ENCODE results near the gene KLHL17. TPM values are rescaled to one million over a fixed set of nuclear protein-coding genes. Genes with fewer than 3 reads are reported as not detected.
A peak's percentile ranks its signal among the peaks of the same experiment; 100 is the strongest.

KLHL17 gene
- total RNA-seq, 6 experiments from 2014 or later, result 12.2 to 17.5 (median 13.2) TPM

- no peak for DNase-seq
- peaks cover 32% of the 10 kb centered on the region for H3K36me3 Mint-ChIP-seq (ENCODE audit: low read depth)
- no peak for TF ChIP-seq CTCF (IDR thresholded peaks at IDR 0.05)
- H3K4me3 Mint-ChIP-seq, result no peak overlapping the region
- no peaks in the 10 kb centered on the region for H3K9me3 Mint-ChIP-seq
- H3K4me1 Mint-ChIP-seq (ENCODE audit: low read depth), result peaks cover under 1% of the 10 kb centered on the region; the same call in 1 of the 2 replicates
- peaks cover 4% of the 10 kb centered on the region for H3K27me3 Mint-ChIP-seq (ENCODE audit: insufficient read depth)
- no peak overlapping the region for H3K27ac Mint-ChIP-seq
Observed at GRCh38 chr1:950881-951280, 9.5 kb upstream of the KLHL17 start.

GRCh38 chr1:951364-951763 lies 9.0 kb upstream of the KLHL17 start:
- peaks cover 2% of the 10 kb centered on the region; the same call in 1 of the 2 replicates for H3K27me3 Mint-ChIP-seq (ENCODE audit: insufficient read depth)
- TF ChIP-seq CTCF (IDR thresholded peaks at IDR 0.05), result peak; percentile 65
- peak; percentile 16 for DNase-seq
- H3K36me3 Mint-ChIP-seq (ENCODE audit: low read depth), result peaks cover 32% of the 10 kb centered on the region
- no peak overlapping the region for H3K4me3 Mint-ChIP-seq
- H3K9me3 Mint-ChIP-seq, result no peaks in the 10 kb centered on the region
- no peaks in the 10 kb centered on the region for H3K4me1 Mint-ChIP-seq (ENCODE audit: low read depth)
- no peak overlapping the region for H3K27ac Mint-ChIP-seq

DNA sequence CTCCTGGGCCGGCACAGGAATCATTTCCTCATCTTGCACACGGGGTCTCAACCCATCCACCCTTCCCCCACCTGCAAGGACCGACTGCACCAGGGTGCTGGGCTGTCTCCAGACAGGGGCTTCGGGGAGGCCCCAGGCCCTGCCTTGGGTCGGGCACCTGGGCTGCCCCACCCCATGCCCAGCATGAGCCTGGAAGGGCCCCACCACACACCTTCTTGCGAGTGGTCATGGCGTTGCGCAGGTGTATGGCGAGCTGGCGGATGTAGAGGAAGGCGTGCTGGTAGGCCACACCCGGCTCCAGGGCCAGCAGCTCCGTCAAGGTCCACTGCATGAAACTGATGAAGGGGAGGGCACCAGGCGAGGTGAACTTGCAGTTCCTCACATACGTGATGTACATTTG lies 8.2 kb upstream of the KLHL17 start:
- DNase-seq, result no peak
- Mint-ChIP-seq H3K4me3 (no peak overlapping the region), H3K27ac (no peak overlapping the region), H3K27me3 (ENCODE audit: insufficient read depth) (peaks cover 2% of the 10 kb centered on the region; the same call in 1 of the 2 replicates), H3K36me3 (ENCODE audit: low read depth) (peaks cover 33% of the 10 kb centered on the region), H3K9me3 (no peaks in the 10 kb centered on the region), H3K4me1 (ENCODE audit: low read depth) (peaks cover under 1% of the 10 kb centered on the region)
- no peak for TF ChIP-seq CTCF (IDR thresholded peaks at IDR 0.05)

GRCh38 chr1:952603-953002 lies 7.8 kb upstream of the KLHL17 start:
- H3K9me3 Mint-ChIP-seq, result no peaks in the 10 kb centered on the region
- H3K27ac Mint-ChIP-seq, result no peak overlapping the region
- H3K27me3 Mint-ChIP-seq (ENCODE audit: insufficient read depth), result peaks cover 2% of the 10 kb centered on the region
- TF ChIP-seq CTCF (IDR thresholded peaks at IDR 0.05), result no peak
- H3K36me3 Mint-ChIP-seq (ENCODE audit: low read depth), result peaks cover 35% of the 10 kb centered on the region
- peaks cover 5% of the 10 kb centered on the region for H3K4me1 Mint-ChIP-seq (ENCODE audit: low read depth)
- DNase-seq, result no peak
- no peak overlapping the region for H3K4me3 Mint-ChIP-seq

DNA sequence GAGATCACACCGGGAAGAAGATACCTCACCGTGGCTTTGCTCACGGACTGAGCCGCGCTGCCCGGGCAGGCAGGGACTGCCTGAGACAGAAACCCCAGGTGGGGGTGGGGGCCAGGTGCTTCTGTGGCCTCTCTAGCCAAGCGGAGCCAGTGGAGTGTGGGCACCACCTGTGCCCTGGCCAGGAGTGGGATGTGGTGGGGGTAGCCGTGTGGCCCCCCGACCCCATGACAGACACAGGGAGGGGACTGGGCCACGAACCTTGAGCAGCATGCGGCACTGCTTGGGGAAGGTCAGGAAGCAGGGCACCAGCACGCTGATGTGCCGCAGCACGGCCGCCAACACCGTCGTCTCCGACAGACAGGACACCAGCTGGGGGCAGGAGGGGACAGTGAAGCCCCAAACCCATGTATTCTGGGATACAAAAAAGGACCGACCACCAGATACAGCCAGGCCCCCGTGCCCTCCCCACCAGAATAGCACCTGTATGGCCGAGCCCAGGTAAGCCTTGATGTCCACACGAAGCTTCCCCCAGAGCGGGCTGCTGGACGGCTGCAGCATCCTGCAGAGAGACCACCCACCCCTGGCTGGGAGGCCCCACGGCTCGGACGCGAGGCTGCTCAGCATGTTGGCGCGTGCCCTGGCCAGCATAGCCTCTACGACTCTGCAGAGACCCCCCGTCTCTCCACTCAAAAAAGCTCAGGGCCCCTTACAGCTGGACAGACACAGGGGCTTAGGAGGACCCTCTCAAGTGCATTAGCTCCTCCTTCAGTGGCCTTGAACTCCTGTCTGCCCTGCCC lies 6.7 kb upstream of the KLHL17 start:
- Mint-ChIP-seq H3K4me3 (no peak overlapping the region), H3K36me3 (ENCODE audit: low read depth) (peaks cover 41% of the 10 kb centered on the region), H3K4me1 (ENCODE audit: low read depth) (peaks cover 16% of the 10 kb centered on the region), H3K27ac (no peak overlapping the region), H3K27me3 (ENCODE audit: insufficient read depth) (peaks cover 2% of the 10 kb centered on the region; the same call in 1 of the 2 replicates), H3K9me3 (no peaks in the 10 kb centered on the region)
- no peak for DNase-seq
- no peak for TF ChIP-seq CTCF (IDR thresholded peaks at IDR 0.05)
